OCI-LY3 (cell line): ENCODE measurements around the gene FZR1.

Source experiments
- H2AFZ ChIP-seq: fragments of 200-600, 300-600 bp; shearing (Covaris generic); 2 replicates; pipeline ENCODE4 v1.6.0; 2014; ENCODE audit warnings: antibody characterized with exemption, low read depth, low read length
- H3K27ac ChIP-seq: fragments of 200-600, 300-600 bp; sonication (generic); 2 replicates; pipeline ENCODE4 v1.5.1; 2014; ENCODE audit warnings: mild to moderate bottlenecking, low read length, moderate library complexity, mixed read lengths
- H3K27me3 ChIP-seq: fragments of 200-600, 300-600 bp; sonication (generic); 2 replicates; pipeline ENCODE4 v1.6.1; 2014; ENCODE audit warnings: low read depth, low read length, mixed read lengths
- H3K36me3 ChIP-seq: fragments of 200-600, 300-600 bp; sonication (generic); replicated peaks from 2 replicates; pipeline ENCODE3; 2014; ENCODE audit warnings: low read depth, low read length, mixed read lengths
- H3K4me1 ChIP-seq: fragments of 300-600, 200-600 bp; sonication (generic); 2 replicates; pipeline ENCODE4 v1.6.1; 2014; ENCODE audit warnings: low read length, mixed read lengths
- H3K4me2 ChIP-seq: fragments of 200-600, 300-600 bp; sonication (generic); 2 replicates; pipeline ENCODE4 v1.6.1; 2014; ENCODE audit warnings: low read length, mixed read lengths
- H3K4me3 ChIP-seq: fragments of 300-600, 200-600 bp; sonication (generic); 2 replicates; pipeline ENCODE4 v1.5.1; 2014; ENCODE audit warnings: antibody characterized with exemption, mild to moderate bottlenecking, low read length, moderate library complexity
- H3K79me2 ChIP-seq: fragments of 300-600, 200-600 bp; shearing (Covaris generic); 2 replicates; pipeline ENCODE4 v1.6.1; 2014; ENCODE audit warnings: mild to moderate bottlenecking, low read length, mixed read lengths
- H3K9ac ChIP-seq: fragments of 300-600, 200-600 bp; shearing (Covaris generic); 2 replicates; pipeline ENCODE4 v1.6.0; 2014; ENCODE audit warnings: mild to moderate bottlenecking, low read length, moderate library complexity
- H3K9me3 ChIP-seq: fragments of 200-600, 300-600 bp; shearing (Covaris generic); 2 replicates; pipeline ENCODE4 v1.6.1; 2014; ENCODE audit warnings: low read length, mixed read lengths; ENCODE audit not compliant: insufficient read depth
- H4K20me1 ChIP-seq: fragments of 200-600, 300-600 bp; sonication (generic); 2 replicates; pipeline ENCODE4 v1.6.1; 2016; ENCODE audit warnings: low read length, mixed read lengths; ENCODE audit not compliant: insufficient read depth
- CTCF ChIP-seq: fragments of 200-600, 300-600 bp; sonication (generic); IDR thresholded peaks from 2 replicates; pipeline ENCODE4 v1.5.1; 2014; ENCODE audit warnings: antibody characterized with exemption, low read length, low read depth
- EZH2phosphoT487 ChIP-seq: fragments of 200-600 bp; shearing (Covaris generic); IDR thresholded peaks from 2 replicates; pipeline ENCODE4 v1.6.1; 2018; ENCODE audit warnings: antibody characterized with exemption, mixed run types, low read depth

Gene FZR1

GRCh38 chr19:3573858-3574637, 67.9 kb downstream of the FZR1 start:
- Histone ChIP-seq H3K27me3 (no peaks in the 10 kb centered on the region), H3K36me3 (peaks cover 11% of the 10 kb centered on the region), H3K4me3 (peak overlapping the region; percentile 91), H3K4me2 (peak overlapping the region; percentile 91), H3K9me3 (no peaks in the 10 kb centered on the region), H4K20me1 (peaks cover 5% of the 10 kb centered on the region; the same call in 1 of the 2 replicates), H3K9ac (no peak overlapping the region), H3K79me2 (peaks cover 8% of the 10 kb centered on the region; the same call in 1 of the 2 replicates), H3K27ac (no peak overlapping the region), H3K4me1 (peaks cover 10% of the 10 kb centered on the region), H2AFZ (no peak overlapping the region)
- TF ChIP-seq EZH2phosphoT487 (no peak), CTCF (no peak)

DNA sequence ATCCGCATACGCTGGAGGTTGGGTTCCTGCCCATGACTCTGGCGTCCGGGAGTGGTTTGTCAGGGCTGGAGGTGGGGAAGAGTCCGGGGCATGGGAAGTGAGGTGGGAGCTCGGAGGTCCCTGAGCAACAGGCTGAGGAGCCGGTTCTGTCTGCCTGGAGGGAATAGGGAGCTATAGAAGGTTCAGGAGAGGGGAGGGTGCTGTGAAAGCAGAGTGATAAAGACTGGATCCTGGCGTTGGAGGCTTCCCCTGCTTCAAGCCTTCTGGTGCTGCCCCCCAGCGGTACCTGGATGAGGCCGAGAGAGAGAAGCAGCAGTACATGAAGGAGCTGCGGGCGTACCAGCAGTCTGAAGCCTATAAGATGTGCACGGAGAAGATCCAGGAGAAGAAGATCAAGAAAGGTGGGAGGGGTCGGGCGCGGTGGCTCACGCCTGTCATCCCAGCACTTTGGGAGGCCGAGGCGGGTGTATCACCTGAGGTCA, 69.2 kb downstream of the FZR1 start:
- Histone ChIP-seq H3K4me3 (no peak overlapping the region), H3K4me1 (peaks cover 10% of the 10 kb centered on the region), H3K36me3 (peaks cover 11% of the 10 kb centered on the region), H4K20me1 (peaks cover 5% of the 10 kb centered on the region; the same call in 1 of the 2 replicates), H3K9me3 (no peaks in the 10 kb centered on the region), H3K79me2 (peaks cover 8% of the 10 kb centered on the region; the same call in 1 of the 2 replicates), H3K27ac (no peak overlapping the region), H3K27me3 (no peaks in the 10 kb centered on the region), H2AFZ (no peak overlapping the region), H3K4me2 (no peak overlapping the region), H3K9ac (no peak overlapping the region)
- TF ChIP-seq CTCF (peak; percentile 64), EZH2phosphoT487 (no peak)

GRCh38 chr19:3575949-3576673, 70.0 kb downstream of the FZR1 start:
- Histone ChIP-seq H3K4me2 (no peak overlapping the region), H4K20me1 (peaks cover 5% of the 10 kb centered on the region; the same call in 1 of the 2 replicates), H3K4me3 (no peak overlapping the region), H3K9ac (no peak overlapping the region), H3K36me3 (peaks cover 11% of the 10 kb centered on the region), H3K27me3 (no peaks in the 10 kb centered on the region), H3K27ac (no peak overlapping the region), H3K4me1 (peaks cover 10% of the 10 kb centered on the region), H3K9me3 (no peaks in the 10 kb centered on the region), H2AFZ (no peak overlapping the region), H3K79me2 (peaks cover 8% of the 10 kb centered on the region; the same call in 1 of the 2 replicates)
- TF ChIP-seq CTCF (no peak), EZH2phosphoT487 (no peak)
